ENCODE measurements around the gene IL19. TPM values are rescaled to one million over a fixed set of nuclear protein-coding genes. Genes with fewer than 3 reads are reported as not detected.

Gene IL19
- not detected in 2 replicates for total RNA-seq
- long read RNA-seq = 0 reads

- peaks cover 23% of the 10 kb centered on the region for H3K27me3 Mint-ChIP-seq
- H3K4me1 Mint-ChIP-seq (ENCODE audit: low read depth) = peaks cover 38% of the 10 kb centered on the region
- DNase-seq (ENCODE audit: low spot score, unreplicated experiment) = no peak
- no peaks in the 10 kb centered on the region for H3K36me3 Mint-ChIP-seq (ENCODE audit: insufficient read depth)
- TF ChIP-seq CTCF (IDR thresholded peaks at IDR 0.05; ENCODE audit: unreplicated experiment) = no peak
- H3K9me3 Mint-ChIP-seq (ENCODE audit: low read depth) = no peaks in the 10 kb centered on the region
- no peak within 1 kb of the TSS for H3K4me3 Mint-ChIP-seq (ENCODE audit: low read depth)
- H3K27ac Mint-ChIP-seq = no peak within 1 kb of the TSS
These were observed at the start of gene IL19 for GRCh38 chr1:206770531-206771337. Gene IL19, plus strand, starts transcription at chr1:206770773. Its CDS starts 65,890 bp downstream, at chr1:206836663.

GRCh38 chr1:206721454-206721853, 49.1 kb upstream of the IL19 start:
- DNase-seq (ENCODE audit: low spot score, unreplicated experiment) = no peak
- H3K4me3 Mint-ChIP-seq (ENCODE audit: low read depth) = no peak overlapping the region
- H3K27ac Mint-ChIP-seq = no peak overlapping the region
- H3K4me1 Mint-ChIP-seq (ENCODE audit: low read depth) = peaks cover 11% of the 10 kb centered on the region
- H3K27me3 Mint-ChIP-seq = no peaks in the 10 kb centered on the region
- H3K9me3 Mint-ChIP-seq (ENCODE audit: low read depth) = no peaks in the 10 kb centered on the region
- no peak for TF ChIP-seq CTCF (IDR thresholded peaks at IDR 0.05; ENCODE audit: unreplicated experiment)
- no peaks in the 10 kb centered on the region for H3K36me3 Mint-ChIP-seq (ENCODE audit: insufficient read depth)

- H3K27me3 Mint-ChIP-seq = no peaks in the 10 kb centered on the region
- H3K4me3 Mint-ChIP-seq (ENCODE audit: low read depth) = no peak overlapping the region
- DNase-seq (ENCODE audit: low spot score, unreplicated experiment) = no peak
- H3K4me1 Mint-ChIP-seq (ENCODE audit: low read depth) = peaks cover 11% of the 10 kb centered on the region
- H3K27ac Mint-ChIP-seq = no peak overlapping the region
- H3K9me3 Mint-ChIP-seq (ENCODE audit: low read depth) = no peaks in the 10 kb centered on the region
- no peak for TF ChIP-seq CTCF (IDR thresholded peaks at IDR 0.05; ENCODE audit: unreplicated experiment)
- no peaks in the 10 kb centered on the region for H3K36me3 Mint-ChIP-seq (ENCODE audit: insufficient read depth)
These were observed 47.7 kb upstream of the IL19 start for GRCh38 chr1:206722751-206723461.

GRCh38 chr1:206723462-206723804, 47.1 kb upstream of the IL19 start:
- H3K9me3 Mint-ChIP-seq (ENCODE audit: low read depth) = no peaks in the 10 kb centered on the region
- no peaks in the 10 kb centered on the region for H3K27me3 Mint-ChIP-seq
- H3K4me3 Mint-ChIP-seq (ENCODE audit: low read depth) = no peak overlapping the region
- peaks cover 11% of the 10 kb centered on the region for H3K4me1 Mint-ChIP-seq (ENCODE audit: low read depth)
- H3K36me3 Mint-ChIP-seq (ENCODE audit: insufficient read depth) = no peaks in the 10 kb centered on the region
- peak overlapping the region; percentile 53 for H3K27ac Mint-ChIP-seq
- no peak for DNase-seq (ENCODE audit: low spot score, unreplicated experiment)
- no peak for TF ChIP-seq CTCF (IDR thresholded peaks at IDR 0.05; ENCODE audit: unreplicated experiment)

GRCh38 chr1:206723805-206724472, 46.6 kb upstream of the IL19 start:
- Mint-ChIP-seq H3K27ac (no peak overlapping the region), H3K36me3 (ENCODE audit: insufficient read depth) (no peaks in the 10 kb centered on the region), H3K9me3 (ENCODE audit: low read depth) (no peaks in the 10 kb centered on the region), H3K4me1 (ENCODE audit: low read depth) (peaks cover 11% of the 10 kb centered on the region), H3K4me3 (ENCODE audit: low read depth) (no peak overlapping the region), H3K27me3 (no peaks in the 10 kb centered on the region)
- TF ChIP-seq CTCF (IDR thresholded peaks at IDR 0.05; ENCODE audit: unreplicated experiment) = no peak
- DNase-seq (ENCODE audit: low spot score, unreplicated experiment) = no peak
